ENCODE results near the gene SLC4A2. TPM values are rescaled to one million over a fixed set of nuclear protein-coding genes. Genes with fewer than 3 reads are reported as not detected.

Gene SLC4A2
- total RNA-seq, 2 donors from 2014 or later = 265 to 284 TPM

- Mint-ChIP-seq H3K27ac (no peak overlapping the region), H3K27me3 (ENCODE audit: insufficient read depth) (no peaks in the 10 kb centered on the region)
- no peak for TF ChIP-seq CTCF (conservative IDR thresholded peaks at IDR 0.05)
Measured at GRCh38 chr7:151064993-151065392, 5.6 kb downstream of the SLC4A2 start.

GRCh38 chr7:151065516-151065915 lies 6.1 kb downstream of the SLC4A2 start:
- H3K9ac ChIP-seq (ENCODE audit: extremely low read depth, low read length, poor library complexity, severe bottlenecking) = no peak overlapping the region
- H3K4me3 ChIP-seq (ENCODE audit: low read length) = no peak overlapping the region
- peaks cover 58% of the 10 kb centered on the region for H3K36me3 ChIP-seq (ENCODE audit: control insufficient read depth, insufficient read depth, low read length)
- Mint-ChIP-seq H3K4me3 (no peak overlapping the region), H3K4me1 (peaks cover 18% of the 10 kb centered on the region), H3K36me3 (ENCODE audit: low read depth) (peaks cover 40% of the 10 kb centered on the region), H3K9me3 (no peaks in the 10 kb centered on the region), H3K27ac (no peak overlapping the region), H3K27me3 (ENCODE audit: insufficient read depth) (no peaks in the 10 kb centered on the region)
- 94 to 95% methylated on average over 12 to 14 of the region's 14 CpGs for WGBS, 2 experiments (ENCODE audit: insufficient coverage in 1 of 2, insufficient read length in 1 of 2)
- DNase-seq = no peak
- H3K27me3 ChIP-seq (ENCODE audit: control insufficient read depth, insufficient read depth, low read length, poor library complexity, severe bottlenecking) = no peaks in the 10 kb centered on the region
- no peaks in the 10 kb centered on the region for H3K9me3 ChIP-seq (ENCODE audit: control insufficient read depth, low read length)
- no peak for TF ChIP-seq CTCF (conservative IDR thresholded peaks at IDR 0.05)
- H3K27ac ChIP-seq (ENCODE audit: low read depth, low read length) = no peak overlapping the region
- peaks cover 10% of the 10 kb centered on the region for H3K4me1 ChIP-seq (ENCODE audit: control insufficient read depth, insufficient read depth, low read length)

More at GRCh38 chr7:151064993-151065392, 5.6 kb downstream of the SLC4A2 start:
- Histone ChIP-seq H3K36me3 (ENCODE audit: control insufficient read depth, insufficient read depth, low read length) (peaks cover 53% of the 10 kb centered on the region), H3K27me3 (ENCODE audit: control insufficient read depth, insufficient read depth, low read length, poor library complexity, severe bottlenecking) (no peaks in the 10 kb centered on the region), H3K4me3 (ENCODE audit: low read length) (no peak overlapping the region), H3K27ac (ENCODE audit: low read depth, low read length) (no peak overlapping the region), H3K4me1 (ENCODE audit: control insufficient read depth, insufficient read depth, low read length) (peaks cover 10% of the 10 kb centered on the region), H3K9ac (ENCODE audit: extremely low read depth, low read length, poor library complexity, severe bottlenecking) (no peak overlapping the region), H3K9me3 (ENCODE audit: control insufficient read depth, low read length) (no peaks in the 10 kb centered on the region)
- Mint-ChIP-seq H3K4me3 (no peak overlapping the region), H3K9me3 (no peaks in the 10 kb centered on the region), H3K36me3 (ENCODE audit: low read depth) (peaks cover 37% of the 10 kb centered on the region), H3K4me1 (peaks cover 18% of the 10 kb centered on the region)
- 96% methylated on average over 6 of the region's 6 CpGs; no CpG with 5 or more reads in 1 of the 2 experiments for WGBS, 2 experiments (ENCODE audit: insufficient coverage in 1 of 2, insufficient read length in 1 of 2)
- DNase-seq = no peak

- peaks cover 11% of the 10 kb centered on the region for H3K4me1 Mint-ChIP-seq
- peaks cover 46% of the 10 kb centered on the region for H3K36me3 Mint-ChIP-seq (ENCODE audit: low read depth)
- H3K4me3 ChIP-seq (ENCODE audit: low read length) = no peak overlapping the region
- H3K36me3 ChIP-seq (ENCODE audit: control insufficient read depth, insufficient read depth, low read length) = peaks cover 64% of the 10 kb centered on the region
- H3K9ac ChIP-seq (ENCODE audit: extremely low read depth, low read length, poor library complexity, severe bottlenecking) = no peak overlapping the region
- TF ChIP-seq CTCF (conservative IDR thresholded peaks at IDR 0.05) = no peak
- H3K27ac ChIP-seq (ENCODE audit: low read depth, low read length) = no peak overlapping the region
- no peak overlapping the region for H3K4me3 Mint-ChIP-seq
- no peak overlapping the region for H3K27ac Mint-ChIP-seq
- no peaks in the 10 kb centered on the region for H3K9me3 ChIP-seq (ENCODE audit: control insufficient read depth, low read length)
- peaks cover 7% of the 10 kb centered on the region for H3K4me1 ChIP-seq (ENCODE audit: control insufficient read depth, insufficient read depth, low read length)
- 97% methylated on average over 33 to 39 of the region's 39 CpGs for WGBS, 2 experiments (ENCODE audit: insufficient coverage in 1 of 2, insufficient read length in 1 of 2)
- H3K27me3 Mint-ChIP-seq (ENCODE audit: insufficient read depth) = no peaks in the 10 kb centered on the region
- no peaks in the 10 kb centered on the region for H3K9me3 Mint-ChIP-seq
- DNase-seq = no peak
- no peaks in the 10 kb centered on the region for H3K27me3 ChIP-seq (ENCODE audit: control insufficient read depth, insufficient read depth, low read length, poor library complexity, severe bottlenecking)
Measured at GRCh38 chr7:151066273-151066974, 7.0 kb downstream of the SLC4A2 start.
